ENCODE results near the gene NEURL3.

- no peak for TF ChIP-seq CTCF (conservative IDR thresholded peaks at IDR 0.05; ENCODE audit: low read length)
- TF ChIP-seq EZH2phosphoT487 (IDR thresholded peaks at IDR 0.05; ENCODE audit: borderline replicate concordance) = no peak
Observed at GRCh38 chr2:96552315-96553175, 47.4 kb upstream of the NEURL3 start.
